HG03060 (cell line): ENCODE data around the gene GALNT1.

Experiments
- ATAC-seq: cut with Tn5 transposase; IDR thresholded peaks from one replicate; pipeline ENCODE4 v1.9.1; 2021; ENCODE audit warnings: low read depth, moderate number of reproducible peaks; ENCODE audit not compliant: unreplicated experiment

GALNT1 gene

GRCh38 chr18:35581898-35582641, 530 bp downstream of the GALNT1 start:
- ATAC-seq, result no peak

GRCh38 chr18:35582899-35583558, 1.5 kb downstream of the GALNT1 start:
- no peak for ATAC-seq

- ATAC-seq, result no peak
Measured at GRCh38 chr18:35584735-35585134, 3.2 kb downstream of the GALNT1 start.

- ATAC-seq, result no peak
Measured at GRCh38 chr18:35585608-35586007, 4.1 kb downstream of the GALNT1 start.

DNA sequence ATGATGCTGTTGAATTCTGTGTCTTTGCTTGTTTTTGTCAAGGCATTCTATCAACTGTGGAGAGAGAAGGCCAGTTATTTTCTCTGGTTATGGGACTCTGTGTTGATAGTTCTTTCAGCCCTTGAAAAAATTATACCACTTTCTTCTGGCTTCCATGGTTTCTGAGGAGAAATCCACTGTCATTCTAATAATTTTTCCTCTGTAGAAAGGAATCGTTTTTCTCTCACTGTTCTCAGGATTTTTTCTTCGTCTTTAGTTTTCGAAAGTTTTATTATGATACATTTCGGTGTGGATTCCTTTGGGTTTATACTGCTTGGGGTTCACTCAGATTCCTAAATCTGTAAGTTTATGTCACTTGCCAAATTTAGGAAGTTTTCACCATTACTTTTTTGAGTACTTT, 6.6 kb downstream of the GALNT1 start:
- ATAC-seq, result no peak

DNA sequence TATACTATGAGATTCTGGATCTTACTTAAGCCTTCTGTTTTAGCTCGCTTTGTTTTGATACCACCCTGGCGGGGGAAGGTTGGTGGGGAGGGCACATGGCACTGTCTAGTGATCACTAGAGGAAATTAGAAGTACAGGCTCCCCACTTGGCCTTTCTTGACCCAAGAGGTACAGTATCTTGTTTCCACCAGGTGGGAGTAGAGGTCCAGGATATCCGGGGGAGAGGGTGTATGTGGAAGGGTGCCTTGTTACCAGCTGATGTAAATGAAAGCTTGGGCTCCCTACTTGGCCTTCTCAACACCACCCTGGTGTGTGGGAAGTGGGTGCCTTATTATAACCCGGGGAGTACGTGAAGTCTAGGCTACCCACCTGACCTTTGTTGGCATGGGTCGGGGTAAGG, 7.5 kb downstream of the GALNT1 start:
- no peak for ATAC-seq

DNA sequence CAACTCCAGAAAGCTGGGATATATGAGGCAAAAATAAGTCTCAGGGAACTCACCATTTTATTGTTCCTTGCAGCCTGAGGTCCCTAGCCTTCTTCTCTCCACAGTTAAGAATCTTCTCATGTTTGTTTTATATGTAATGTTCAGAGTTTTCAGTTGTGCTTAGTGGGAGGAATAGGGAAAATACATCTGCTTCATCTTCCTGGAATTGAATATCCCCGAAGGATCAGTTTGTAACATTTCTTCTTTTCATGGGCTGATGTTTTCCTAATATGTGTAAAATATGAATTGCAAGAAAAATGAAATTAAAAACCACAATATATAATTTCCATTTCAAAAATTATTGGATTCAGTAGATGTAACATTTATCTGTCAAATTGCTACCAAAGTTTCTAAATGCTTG, 8.0 kb downstream of the GALNT1 start:
- ATAC-seq, result no peak

DNA sequence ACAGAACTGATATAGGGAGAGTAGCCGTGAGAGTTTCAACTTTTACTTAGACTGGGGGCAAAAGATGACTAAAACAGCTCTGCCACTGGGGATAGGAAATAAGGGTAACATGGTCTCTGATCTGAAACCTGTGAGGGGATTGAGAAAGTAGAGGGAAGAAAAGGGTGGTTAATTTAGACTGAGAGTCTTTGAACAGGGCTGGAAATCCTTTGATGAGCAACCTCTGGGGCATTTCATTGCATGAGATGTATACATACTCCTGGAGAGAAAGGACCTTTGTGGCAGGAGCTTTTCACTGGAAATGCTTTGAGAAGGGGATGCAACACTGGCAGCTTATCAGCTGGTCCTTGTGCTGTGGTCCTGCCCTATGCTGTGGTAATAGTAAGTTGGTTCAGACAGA, 9.4 kb downstream of the GALNT1 start:
- ATAC-seq, result no peak

DNA sequence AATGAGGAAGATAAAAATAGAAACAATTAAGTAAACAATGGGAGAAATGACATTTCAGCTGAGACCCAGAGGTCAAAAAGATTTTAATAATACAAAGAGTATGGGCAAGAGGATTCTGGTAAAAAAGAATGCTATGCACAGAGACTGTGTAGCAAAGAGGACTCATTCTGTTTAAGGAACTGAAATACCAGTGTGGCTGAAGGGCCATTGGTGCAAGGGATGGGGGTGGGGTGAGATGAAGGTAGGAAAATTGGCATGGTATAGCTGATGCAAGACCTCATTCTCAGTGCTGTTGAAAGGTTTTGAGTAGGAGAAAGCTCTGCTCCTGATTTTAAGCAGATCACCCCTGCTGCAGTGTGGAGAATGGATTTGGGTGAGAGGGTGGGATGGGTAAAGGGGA, 10.8 kb downstream of the GALNT1 start:
- peak; percentile 96 for ATAC-seq

- ATAC-seq, result no peak
Measured at GRCh38 chr18:35593859-35594258, 12.3 kb downstream of the GALNT1 start.

DNA sequence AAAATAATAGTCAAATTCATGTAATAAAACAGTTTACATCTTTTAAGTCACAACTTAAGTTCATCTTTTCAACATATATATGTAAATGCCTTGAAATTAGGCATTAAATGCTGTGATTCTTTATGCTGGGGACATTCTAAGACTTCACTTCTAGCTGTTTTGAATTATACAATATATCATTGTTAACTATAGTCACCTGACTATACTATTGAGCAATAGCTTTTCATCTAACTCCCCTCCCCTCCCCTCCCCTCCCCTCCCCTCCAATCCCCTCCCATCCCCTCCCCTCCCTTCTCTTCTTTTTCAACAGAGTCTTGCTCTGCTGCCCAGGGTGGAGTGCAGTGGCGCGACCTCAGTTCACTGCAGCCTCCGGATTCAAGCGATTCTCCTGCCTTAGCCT, 16.2 kb downstream of the GALNT1 start:
- no peak for ATAC-seq

- ATAC-seq, result no peak
Measured at GRCh38 chr18:35602193-35602820, 20.8 kb downstream of the GALNT1 start.

DNA sequence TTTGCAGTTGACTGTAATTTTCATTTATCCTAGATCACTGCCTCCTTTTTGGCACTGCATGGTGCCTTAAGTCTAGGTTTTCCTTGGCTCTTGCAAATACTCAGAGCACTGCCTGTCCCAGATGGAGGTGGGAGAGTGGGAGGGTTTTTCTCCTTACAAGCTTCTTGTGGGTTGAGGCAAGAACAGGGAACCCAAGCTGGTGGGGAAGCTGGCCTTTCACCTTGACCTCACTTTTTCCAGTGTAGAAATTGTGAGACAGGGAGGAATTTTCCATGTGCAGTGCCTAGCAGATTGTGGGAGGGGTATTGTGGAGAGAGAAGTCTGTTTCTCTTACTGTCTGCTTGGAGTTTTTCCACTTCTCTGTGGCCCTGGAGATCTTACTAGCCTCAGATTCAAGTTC, 21.5 kb downstream of the GALNT1 start:
- ATAC-seq, result no peak

GRCh38 chr18:35603528-35603927, 22.0 kb downstream of the GALNT1 start:
- no peak for ATAC-seq

- no peak for ATAC-seq
Measured at GRCh38 chr18:35604369-35604768, 22.8 kb downstream of the GALNT1 start.

DNA sequence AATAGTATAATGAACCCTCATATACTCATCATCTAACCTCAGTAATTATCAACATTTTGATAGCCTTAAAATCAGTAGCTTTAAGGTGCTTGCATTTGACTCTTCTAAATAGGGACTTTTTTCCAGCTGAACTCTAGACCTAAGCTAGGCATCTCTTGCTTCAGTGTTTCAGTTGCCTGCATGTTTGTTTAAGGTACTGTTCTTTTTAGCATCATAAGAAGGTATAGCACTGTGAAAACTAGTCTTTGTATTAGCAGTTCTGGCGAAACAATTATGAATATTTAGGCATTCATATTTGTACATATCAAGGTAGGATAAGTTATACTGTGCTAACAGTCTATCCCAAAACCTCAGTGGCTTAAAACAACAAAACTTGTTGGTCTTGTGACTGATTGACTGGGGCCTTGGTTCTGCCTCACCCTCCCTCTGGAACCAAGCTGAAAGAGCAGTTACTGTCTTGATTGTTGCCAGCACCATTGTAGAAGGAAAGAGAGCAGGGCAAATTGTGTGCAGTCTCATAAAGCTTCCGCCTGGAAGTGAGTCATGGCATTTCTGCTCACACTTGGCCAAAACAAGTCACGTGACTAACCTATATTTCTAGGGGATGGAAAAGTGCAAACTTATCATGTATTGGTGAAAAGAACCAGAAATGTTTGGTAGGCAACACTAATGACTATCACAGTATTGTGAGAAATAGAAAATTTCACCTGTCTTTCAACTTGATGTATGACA, 24.3 kb downstream of the GALNT1 start:
- ATAC-seq, result no peak

DNA sequence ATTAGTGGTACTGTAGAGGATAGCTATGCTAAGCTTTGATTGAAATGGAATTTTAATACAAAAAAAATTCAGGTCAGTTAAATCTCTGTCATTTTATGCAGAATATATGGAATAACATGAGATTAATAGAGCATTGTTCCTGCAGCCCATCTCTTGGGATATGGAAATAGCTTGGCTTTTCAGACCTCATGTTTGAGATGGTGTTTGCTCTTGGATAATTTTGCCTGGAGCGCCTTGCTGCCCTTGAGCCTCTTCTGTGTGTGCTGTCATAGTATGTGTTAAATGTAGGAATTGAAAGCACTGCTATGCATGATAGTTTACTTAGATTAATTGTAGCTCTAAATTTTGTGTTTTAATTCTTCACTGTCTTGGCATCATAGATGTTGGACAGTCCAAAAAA, 27.7 kb downstream of the GALNT1 start:
- no peak for ATAC-seq

DNA sequence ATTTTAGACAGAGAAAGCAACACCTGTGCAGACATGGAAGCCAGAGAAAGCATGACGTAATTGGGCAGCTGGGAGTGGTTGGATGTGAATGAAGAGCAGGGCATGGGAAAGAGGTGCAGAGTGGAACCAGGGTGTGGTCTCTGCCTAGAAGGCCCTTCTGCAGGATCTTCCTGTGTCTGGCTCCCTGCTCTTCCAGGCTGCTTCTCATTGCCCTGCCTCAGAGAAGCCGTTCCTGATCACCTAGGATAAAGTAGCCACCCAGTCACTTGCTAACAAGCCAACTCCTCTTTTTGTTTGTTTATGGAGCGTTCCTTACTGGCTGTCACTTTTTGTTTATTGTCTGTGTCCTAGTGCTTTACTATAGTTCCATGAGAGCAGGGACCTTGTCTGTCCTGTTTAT, 28.5 kb downstream of the GALNT1 start:
- no peak for ATAC-seq

DNA sequence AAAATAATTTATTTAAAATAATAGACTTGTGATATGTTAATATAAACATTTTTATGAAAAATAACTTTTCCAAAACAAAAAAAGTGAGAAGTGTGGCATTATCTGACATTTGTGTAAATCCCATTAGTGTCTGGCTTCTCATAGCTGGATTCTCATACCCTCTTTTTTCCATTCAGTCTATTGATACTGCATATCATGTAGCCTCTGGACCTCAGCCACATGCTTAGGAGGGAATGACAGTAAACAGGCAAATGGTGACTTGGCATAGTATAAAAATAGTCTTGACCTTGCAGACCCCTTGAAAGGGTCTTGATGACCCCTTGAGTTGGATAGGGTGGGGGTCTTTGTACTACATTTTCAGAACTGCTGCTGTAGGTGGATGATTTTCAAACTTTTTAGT, 29.2 kb downstream of the GALNT1 start:
- ATAC-seq, result no peak

- no peak for ATAC-seq
Measured at GRCh38 chr18:35611518-35611917, 30.0 kb downstream of the GALNT1 start.

DNA sequence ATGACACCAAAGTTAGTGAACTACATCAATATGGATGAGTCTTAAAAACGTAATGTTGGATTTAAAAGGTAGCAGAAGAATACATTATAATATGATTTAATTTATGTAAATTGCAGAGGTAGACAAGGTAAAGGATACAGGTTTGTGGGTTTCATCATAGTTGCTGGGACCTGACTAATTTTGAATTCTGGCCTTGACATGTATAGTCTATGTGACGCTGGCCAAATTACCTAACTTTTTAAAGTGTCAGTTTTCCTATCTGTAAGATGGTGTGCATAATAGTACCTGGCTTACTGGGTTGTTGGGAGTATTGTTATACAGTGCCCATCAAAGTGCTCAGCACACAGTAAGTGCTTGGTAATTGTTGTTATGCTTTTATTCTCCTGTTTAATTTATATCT, 34.5 kb downstream of the GALNT1 start:
- no peak for ATAC-seq
